ENCODE measurements around the gene POLR3H.

The POLR3H gene

GRCh38 chr22:41532908-41533825, 11.1 kb downstream of the POLR3H start:
- no peak for DNase-seq

GRCh38 chr22:41531715-41532477, 12.4 kb downstream of the POLR3H start:
- no peak for DNase-seq

- no peak for DNase-seq
Measured at GRCh38 chr22:41530890-41531714, 13.2 kb downstream of the POLR3H start.

- DNase-seq: no peak
Measured at GRCh38 chr22:41528938-41529561, 15.2 kb downstream of the POLR3H start.

GRCh38 chr22:41528132-41528766, 16.0 kb downstream of the POLR3H start:
- DNase-seq: no peak

GRCh38 chr22:41526830-41527799, 17.2 kb downstream of the POLR3H start:
- DNase-seq: no peak

- DNase-seq: no peak
Measured at GRCh38 chr22:41526226-41526829, 17.9 kb downstream of the POLR3H start.

- DNase-seq: no peak
Measured at GRCh38 chr22:41525450-41526225, 18.6 kb downstream of the POLR3H start.

GRCh38 chr22:41524809-41525449, 19.3 kb downstream of the POLR3H start:
- no peak for DNase-seq

GRCh38 chr22:41524251-41524661, 20.0 kb downstream of the POLR3H start:
- DNase-seq: no peak

- DNase-seq: no peak
Measured at GRCh38 chr22:41523464-41524221, 20.6 kb downstream of the POLR3H start.

GRCh38 chr22:41522813-41523212, 21.5 kb downstream of the POLR3H start:
- no peak for DNase-seq

- peak; percentile 38 for DNase-seq
Measured at GRCh38 chr22:41521126-41521525, 23.1 kb downstream of the POLR3H start.

- no peak for DNase-seq
Measured at GRCh38 chr22:41518048-41518347, 26.3 kb downstream of the POLR3H start.

GRCh38 chr22:41517172-41518047, 26.9 kb downstream of the POLR3H start:
- no peak for DNase-seq

- no peak for DNase-seq
Measured at GRCh38 chr22:41516462-41516861, 27.8 kb downstream of the POLR3H start.

GRCh38 chr22:41513391-41513790, 30.9 kb downstream of the POLR3H start:
- no peak for DNase-seq

All from NCI-H524 treated with DMSO at 0.1 percent for 48 hours (cell line).